ENCODE results near the gene SPINK1.
A peak's percentile ranks its signal among the peaks of the same experiment; 100 is the strongest.

Gene SPINK1

GRCh38 chr5:147780924-147781573 lies 50.4 kb downstream of the SPINK1 start:
- peak overlapping the region; percentile 67 to 81 (median 72) for H3K27ac Mint-ChIP-seq
- no peaks in the 10 kb centered on the region for H3K36me3 Mint-ChIP-seq (ENCODE audit: low read depth)
- no peaks in the 10 kb centered on the region for H3K27me3 Mint-ChIP-seq (ENCODE audit: low read depth)
- peak overlapping the region; percentile 74 to 84 (median 81) for H3K4me3 Mint-ChIP-seq
- H3K4me1 Mint-ChIP-seq = peaks cover 17% of the 10 kb centered on the region
- no peak for TF ChIP-seq CTCF (IDR thresholded peaks at IDR 0.05; ENCODE audit: unreplicated experiment in 3 of 3)
- no peaks in the 10 kb centered on the region for H3K9me3 Mint-ChIP-seq

- Mint-ChIP-seq H3K9me3 (no peaks in the 10 kb centered on the region), H3K4me1 (peaks cover 17% of the 10 kb centered on the region), H3K4me3 (peak overlapping the region in 1 of 3 experiments; percentile 81), H3K36me3 (ENCODE audit: low read depth) (peaks cover 3% of the 10 kb centered on the region), H3K27me3 (ENCODE audit: low read depth) (no peaks in the 10 kb centered on the region), H3K27ac (no peak overlapping the region)
- no peak for TF ChIP-seq CTCF (IDR thresholded peaks at IDR 0.05; ENCODE audit: unreplicated experiment in 3 of 3)
Measured at GRCh38 chr5:147779694-147780093, 51.8 kb downstream of the SPINK1 start.

GRCh38 chr5:147776989-147777388 lies 54.5 kb downstream of the SPINK1 start:
- H3K4me3 Mint-ChIP-seq = no peak overlapping the region
- no peaks in the 10 kb centered on the region for H3K27me3 Mint-ChIP-seq (ENCODE audit: low read depth)
- no peaks in the 10 kb centered on the region for H3K9me3 Mint-ChIP-seq
- H3K27ac Mint-ChIP-seq = no peak overlapping the region
- peaks cover 14% of the 10 kb centered on the region for H3K4me1 Mint-ChIP-seq
- TF ChIP-seq CTCF (IDR thresholded peaks at IDR 0.05; ENCODE audit: unreplicated experiment in 3 of 3) = no peak
- peaks cover 3% of the 10 kb centered on the region for H3K36me3 Mint-ChIP-seq (ENCODE audit: low read depth)

All from nephron (organoid).